PFSK-1 (cell line): ENCODE data around the gene PSMB1.

Experiments used
- FOXP2 ChIP-seq: optimal IDR thresholded peaks from 2 replicates; pipeline ENCODE3; 2011; ENCODE audit warnings: borderline replicate concordance, control low read depth, inconsistent platforms; ENCODE audit not compliant: insufficient read depth; ENCODE audit errors: extremely low read length, extremely low read depth
- POLR2AphosphoS5 ChIP-seq: IDR thresholded peaks from 2 replicates; pipeline ENCODE4 v1.6.1; 2012; ENCODE audit warnings: low read depth, mild to moderate bottlenecking, control low read depth, low read length, moderate library complexity
- REST ChIP-seq, 2 experiments: IDR thresholded peaks; 2 replicates each; pipeline versions ENCODE4 v1.6.1 to v1.8.0; 2011 to 2012; ENCODE audit warnings: low read depth in 2 of 2, low read length in 2 of 2, control low read depth in 1 of 2, inconsistent platforms in 1 of 2, mild to moderate bottlenecking in 1 of 2, moderate library complexity in 1 of 2; ENCODE audit not compliant: insufficient read depth in 1 of 2
- SIN3A ChIP-seq: IDR thresholded peaks from 2 replicates; pipeline ENCODE4 v1.6.1; 2012; ENCODE audit warnings: mild to moderate bottlenecking, low read length, moderate library complexity, borderline replicate concordance; ENCODE audit not compliant: insufficient read depth
- TAF1 ChIP-seq: IDR thresholded peaks from 2 replicates; pipeline ENCODE4 v1.6.1; 2012; ENCODE audit warnings: low read length, control low read depth, borderline replicate concordance; ENCODE audit not compliant: insufficient read depth

The PSMB1 gene

GRCh38 chr6:170500955-170501590 is 52.0 kb downstream of the PSMB1 start:
- no peak for TF ChIP-seq SIN3A
- TF ChIP-seq FOXP2: no peak
- no peak for TF ChIP-seq REST (IDR thresholded peaks at IDR 0.05; ENCODE audit: insufficient read depth in 1 of 2, low read depth in 2 of 2, low read length in 2 of 2)
- no peak for TF ChIP-seq TAF1
- no peak for TF ChIP-seq POLR2AphosphoS5

GRCh38 chr6:170497841-170498301 is 55.2 kb downstream of the PSMB1 start:
- no peak for TF ChIP-seq TAF1
- no peak for TF ChIP-seq REST (IDR thresholded peaks at IDR 0.05; ENCODE audit: insufficient read depth in 1 of 2, low read depth in 2 of 2, low read length in 2 of 2)
- TF ChIP-seq POLR2AphosphoS5: no peak
- TF ChIP-seq SIN3A: no peak
- TF ChIP-seq FOXP2: no peak

DNA sequence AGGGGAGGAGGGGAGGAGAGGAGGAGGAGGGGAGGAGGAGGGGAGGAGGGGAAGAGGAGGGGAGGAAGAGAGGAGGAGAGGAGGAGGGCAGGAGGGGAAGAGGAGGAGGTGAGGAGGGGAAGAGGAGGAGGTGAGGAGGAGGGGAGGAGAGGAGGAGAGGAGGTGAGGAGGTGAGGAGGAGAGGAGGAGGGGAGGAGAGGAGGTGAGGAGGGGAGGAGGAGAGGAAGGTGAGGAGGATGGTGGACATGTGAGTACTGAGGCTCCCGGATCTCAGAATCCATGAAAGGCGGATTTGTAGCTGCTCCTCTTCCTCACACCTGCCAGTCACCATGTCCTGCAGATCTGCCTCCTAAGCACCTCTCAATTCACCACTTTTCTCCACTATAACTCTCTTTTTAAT is 59.8 kb downstream of the PSMB1 start:
- no peak for TF ChIP-seq SIN3A
- no peak for TF ChIP-seq FOXP2
- TF ChIP-seq TAF1: no peak
- no peak for TF ChIP-seq POLR2AphosphoS5
- TF ChIP-seq REST (IDR thresholded peaks at IDR 0.05; ENCODE audit: insufficient read depth in 1 of 2, low read depth in 2 of 2, low read length in 2 of 2): no peak

DNA sequence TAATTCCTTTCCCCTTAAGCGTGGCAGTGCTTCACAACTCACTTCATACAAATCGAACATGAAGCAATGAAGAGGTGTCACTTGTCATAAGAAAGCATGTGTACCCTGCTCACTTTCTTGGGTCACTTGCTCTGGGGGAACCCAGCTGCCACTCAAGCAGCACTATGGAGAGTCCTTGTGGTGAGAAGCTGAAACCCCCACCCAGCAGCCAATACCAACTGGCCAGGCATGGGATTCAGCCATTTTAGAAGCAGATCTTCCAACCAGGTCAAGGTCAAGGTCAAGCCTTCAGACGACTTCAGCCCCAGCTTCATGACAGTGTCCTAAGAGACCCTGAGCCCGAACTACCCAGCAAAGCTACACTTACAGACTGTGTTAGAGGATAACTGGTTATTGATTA is 62.8 kb downstream of the PSMB1 start:
- TF ChIP-seq SIN3A: no peak
- no peak for TF ChIP-seq REST (IDR thresholded peaks at IDR 0.05; ENCODE audit: insufficient read depth in 1 of 2, low read depth in 2 of 2, low read length in 2 of 2)
- no peak for TF ChIP-seq TAF1
- no peak for TF ChIP-seq FOXP2
- TF ChIP-seq POLR2AphosphoS5: no peak

DNA sequence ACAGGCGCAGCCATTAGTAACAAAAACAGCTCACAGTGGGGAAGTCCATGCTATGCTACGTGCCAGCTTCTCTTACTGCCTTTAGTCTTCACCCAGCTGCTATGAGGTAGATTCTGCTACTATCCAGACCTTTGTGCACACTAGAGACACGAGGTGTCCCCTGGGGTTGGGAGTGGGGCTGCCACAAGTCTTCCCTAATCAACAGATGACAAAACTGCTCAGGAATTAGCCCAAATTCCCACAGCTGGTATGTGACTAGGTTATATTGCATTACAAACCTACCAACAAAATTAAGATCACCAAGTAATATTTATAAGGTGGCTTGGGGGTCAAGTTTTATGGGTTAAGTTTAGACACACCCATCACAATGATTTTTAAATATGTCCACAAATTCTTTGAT is 63.3 kb downstream of the PSMB1 start:
- TF ChIP-seq REST (IDR thresholded peaks at IDR 0.05; ENCODE audit: insufficient read depth in 1 of 2, low read depth in 2 of 2, low read length in 2 of 2) (no peak), SIN3A (no peak), FOXP2 (no peak), POLR2AphosphoS5 (no peak), TAF1 (no peak)
